ENCODE results near the gene CFTR. TPM values are rescaled to one million over a fixed set of nuclear protein-coding genes. Genes with fewer than 3 reads are reported as not detected.
A peak's percentile ranks its signal among the peaks of the same experiment; 100 is the strongest.

The CFTR gene
- total RNA-seq, 4 donors from 2014 or later, result 0.44 TPM; not detected in 3

GRCh38 chr7:117468174-117468573, 11.7 kb upstream of the CFTR start:
- intact Hi-C loops (cut with DNase I; ENCODE audit: low total_unique reads), result no loop called here
- Histone ChIP-seq H3K27me3 (no peaks in the 10 kb centered on the region), H3K4me3 (no peak overlapping the region), H3K9me3 (no peaks in the 10 kb centered on the region), H3K36me3 (no peaks in the 10 kb centered on the region), H3K27ac (no peak overlapping the region), H3K4me1 (no peaks in the 10 kb centered on the region)
- DNase-seq (no peak), ATAC-seq (no peak)
- in situ Hi-C loops (cut with MboI; ENCODE audit: low sequenced_read_pairs in 4 of 4), result no loop called here
- TF ChIP-seq CTCF (IDR thresholded peaks at IDR 0.05 in 4 of 5, conservative IDR thresholded peaks at IDR 0.05 in 1 of 5), result no peak
- TF ChIP-seq POLR2A (IDR thresholded peaks at IDR 0.05), result no peak

GRCh38 chr7:117470777-117471176, 9.0 kb upstream of the CFTR start:
- Histone ChIP-seq H3K9me3 (no peaks in the 10 kb centered on the region), H3K27ac (no peak overlapping the region), H3K4me1 (no peaks in the 10 kb centered on the region), H3K4me3 (no peak overlapping the region), H3K27me3 (no peaks in the 10 kb centered on the region), H3K36me3 (no peaks in the 10 kb centered on the region)
- ATAC-seq (no peak), DNase-seq (no peak)
- TF ChIP-seq POLR2A (IDR thresholded peaks at IDR 0.05) (no peak), CTCF (IDR thresholded peaks at IDR 0.05 in 4 of 5, conservative IDR thresholded peaks at IDR 0.05 in 1 of 5) (no peak)
- in situ Hi-C loops (cut with MboI; ENCODE audit: low sequenced_read_pairs in 4 of 4), result no loop called here
- intact Hi-C loops (cut with DNase I; ENCODE audit: low total_unique reads), result no loop called here

GRCh38 chr7:117472335-117472734, 7.5 kb upstream of the CFTR start:
- in situ Hi-C loops (cut with MboI; ENCODE audit: low sequenced_read_pairs in 4 of 4), result no loop called here
- Histone ChIP-seq H3K4me3 (no peak overlapping the region), H3K27ac (no peak overlapping the region), H3K36me3 (no peaks in the 10 kb centered on the region), H3K27me3 (no peaks in the 10 kb centered on the region), H3K9me3 (no peaks in the 10 kb centered on the region), H3K4me1 (no peaks in the 10 kb centered on the region)
- TF ChIP-seq POLR2A (IDR thresholded peaks at IDR 0.05) (no peak), CTCF (IDR thresholded peaks at IDR 0.05 in 4 of 5, conservative IDR thresholded peaks at IDR 0.05 in 1 of 5) (no peak)
- intact Hi-C loops (cut with DNase I; ENCODE audit: low total_unique reads), result no loop called here
- no peak for DNase-seq
- ATAC-seq, result no peak

GRCh38 chr7:117476557-117477215, 3.1 kb upstream of the CFTR start:
- in situ Hi-C loops (cut with MboI; ENCODE audit: low sequenced_read_pairs in 4 of 4), result no loop called here
- Histone ChIP-seq H3K27ac (no peak overlapping the region), H3K4me1 (no peaks in the 10 kb centered on the region), H3K36me3 (no peaks in the 10 kb centered on the region), H3K4me3 (no peak overlapping the region), H3K9me3 (no peaks in the 10 kb centered on the region), H3K27me3 (peaks cover 21 to 22% (median 22%) of the 10 kb centered on the region in 3 donors)
- no peak for TF ChIP-seq POLR2A (IDR thresholded peaks at IDR 0.05)
- no peak for TF ChIP-seq CTCF (IDR thresholded peaks at IDR 0.05 in 4 of 5, conservative IDR thresholded peaks at IDR 0.05 in 1 of 5)
- ATAC-seq (no peak), DNase-seq (no peak)
- intact Hi-C loops (cut with DNase I; ENCODE audit: low total_unique reads), result no loop called here

- no peaks in the 10 kb centered on the region for H3K36me3 ChIP-seq
- no peaks in the 10 kb centered on the region for H3K4me1 ChIP-seq
- in situ Hi-C loops (cut with MboI; ENCODE audit: low sequenced_read_pairs in 4 of 4) (no loop called here), intact Hi-C loops (cut with DNase I; ENCODE audit: low total_unique reads) (no loop called here)
- no peak for DNase-seq
- H3K9me3 ChIP-seq, result no peaks in the 10 kb centered on the region
- peaks cover 21 to 24% (median 23%) of the 10 kb centered on the region in 3 donors for H3K27me3 ChIP-seq
- H3K4me3 ChIP-seq, result peak overlapping the region in 1 of 4 donors; percentile 39
- H3K27ac ChIP-seq, result no peak overlapping the region
- no peak for ATAC-seq
- TF ChIP-seq POLR2A (IDR thresholded peaks at IDR 0.05), result no peak
- no peak for TF ChIP-seq CTCF (IDR thresholded peaks at IDR 0.05 in 4 of 5, conservative IDR thresholded peaks at IDR 0.05 in 1 of 5)
Measured at GRCh38 chr7:117478836-117479224, 995 bp upstream of the CFTR start.

Measured in gastrocnemius medialis (tissue), 4 donors.